Motor neuron (in vitro differentiated cells): ENCODE data around the gene CFD. TPM values are rescaled to one million over a fixed set of nuclear protein-coding genes. Genes with fewer than 3 reads are reported as not detected.
"Not testable (repeated sequence)": the region's sequence is repeated elsewhere in the genome, so short reads cannot be mapped to it uniquely, and the experiment has no call there.

ENCODE experiments used
- ATAC-seq, 8 experiments: fragments of 200-7000 bp; cut with Tn5 transposase; replicated peaks in 6 of 8; 2 replicates each; pipeline ENCODE4 v1.8.0; 2021; ENCODE audit warnings: mild to moderate bottlenecking in 8 of 8, moderate library complexity in 8 of 8
- H3K27ac ChIP-seq, 2 donors: fragments of 250-450 bp; sonication (Bioruptor Pico); 2 replicates each; pipeline ENCODE4 v1.9.0; 2021; ENCODE audit warnings: antibody characterized with exemption in 2 of 2, mild to moderate bottlenecking in 2 of 2, moderate library complexity in 1 of 2
- H3K4me1 ChIP-seq, 2 donors: fragments of 250-450 bp; sonication (Bioruptor Pico); replicated peaks in 1 of 2; 2 replicates each; pipeline ENCODE4 v1.6.1; 2021; ENCODE audit warnings: antibody characterized with exemption in 2 of 2, mild to moderate bottlenecking in 2 of 2, moderate library complexity in 1 of 2
- H3K4me3 ChIP-seq, 5 donors: fragments of 250-450 bp; sonication (Bioruptor Pico); 2 replicates each; pipeline ENCODE4 v1.9.0; 2021; ENCODE audit warnings: antibody characterized with exemption in 5 of 5, mild to moderate bottlenecking in 5 of 5, moderate library complexity in 4 of 5
- WGBS, 10 experiments: fragments of 450-650 bp; shearing (Covaris generic); methylation state at CpG; one replicate each; pipeline ENCODE4 v1.0.0; 2022; 5-methylcytosine and 5-hydroxymethylcytosine counted together
- in situ Hi-C, 9 experiments: fragments of 400-800 bp; cut with MboI; loops; one replicate each; pipeline ENCODE4 v1.15.0; 2021; ENCODE audit warnings: low sequenced_read_pairs in 9 of 9, low pct_unique_long_range_greater_than_20kb in 2 of 9; ENCODE audit not compliant: unreplicated experiment in 9 of 9
- total RNA-seq, 8 experiments: library from RNA; unstranded; fragments of 300-600 nt; gene quantifications; 2 replicates each; pipeline versions ENCODE4 v1.2.3 to v1.2.4, GENCODE V29; 2022

Gene CFD
- total RNA-seq, 8 experiments from 2014 or later, result 0.83 to 72.1 (median 1.6) TPM

GRCh38 chr19:850221-850978 lies 9.1 kb upstream of the CFD start:
- Histone ChIP-seq H3K4me1 (peaks cover 2 to 12% of the 10 kb centered on the region in 2 donors), H3K4me3 (no peak overlapping the region), H3K27ac (peak overlapping the region in 1 of 2 donors; percentile 29)
- peak; percentile 72 to 84 (median 74) for ATAC-seq
- in situ Hi-C loops, result no loop called here
- 29 to 82% (median 40%) methylated on average over 1 to 8 of the region's 28 CpGs; no CpG with 5 or more reads in 3 of the 10 experiments for WGBS, 10 experiments

- H3K4me3 ChIP-seq, result no peak overlapping the region
- no peak overlapping the region for H3K27ac ChIP-seq
- no peak for ATAC-seq
- peaks cover 2 to 8% of the 10 kb centered on the region in 2 donors for H3K4me1 ChIP-seq
- 0 to 100% (median 40%) methylated on average over 1 of the region's 13 CpGs; no CpG with 5 or more reads in 6 of the 10 experiments for WGBS, 10 experiments
- in situ Hi-C loops, result no loop called here
Measured at GRCh38 chr19:850979-851335, 8.5 kb upstream of the CFD start.

GRCh38 chr19:852136-853013 lies 7.1 kb upstream of the CFD start, which contains the start of gene ELANE:
ELANE (plus strand) TSS chr19:852303; CDS start chr19:852329, 26 bp downstream.
- ATAC-seq, result no peak
- Histone ChIP-seq H3K4me3 (no peak within 1 kb of the TSS), H3K27ac (no peak within 1 kb of the TSS), H3K4me1 (peaks cover 2 to 8% of the 10 kb centered on the region in 2 donors)
- 56 to 80% (median 67%) methylated on average over 1 to 8 of the region's 55 CpGs; no CpG with 5 or more reads in 6 of the 10 experiments for WGBS, 10 experiments
- in situ Hi-C loops, result no loop called here

DNA sequence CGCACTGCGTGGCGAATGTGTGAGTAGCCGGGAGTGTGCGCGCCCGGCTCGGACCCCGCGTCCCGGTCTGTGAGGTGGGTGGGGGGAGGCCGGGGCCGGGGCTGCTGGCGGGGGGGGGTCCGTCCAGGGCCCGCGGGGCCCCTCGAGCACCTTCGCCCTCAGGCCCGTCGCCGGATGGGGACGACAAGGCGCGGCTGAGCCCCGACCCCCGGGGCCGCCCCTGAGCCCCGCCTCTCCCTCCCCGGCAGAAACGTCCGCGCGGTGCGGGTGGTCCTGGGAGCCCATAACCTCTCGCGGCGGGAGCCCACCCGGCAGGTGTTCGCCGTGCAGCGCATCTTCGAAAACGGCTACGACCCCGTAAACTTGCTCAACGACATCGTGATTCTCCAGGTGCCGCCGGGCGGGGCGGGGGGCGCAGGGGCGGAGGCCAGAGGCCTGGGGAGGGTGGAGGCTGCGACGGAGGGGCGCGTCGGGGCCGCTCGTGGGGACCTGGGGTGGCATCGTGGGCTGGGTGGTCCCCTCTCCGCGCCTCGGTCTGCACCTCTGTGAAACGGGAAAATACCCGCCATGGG lies 6.4 kb upstream of the CFD start:
- Histone ChIP-seq H3K4me1 (peaks cover 0 to 4% of the 10 kb centered on the region in 2 donors), H3K27ac (no peak overlapping the region), H3K4me3 (no peak overlapping the region)
- in situ Hi-C loops, result no loop called here
- no peak for ATAC-seq
- no CpG with 5 or more reads among the region's 67 CpGs for WGBS, 10 experiments

- WGBS, 10 experiments, result 80 to 92% (median 89%) methylated on average over 1 to 5 of the region's 17 CpGs; no CpG with 5 or more reads in 6 of the 10 experiments
- H3K4me3 ChIP-seq, H3K27ac ChIP-seq, in situ Hi-C loops, ATAC-seq, H3K4me1 ChIP-seq: not testable (repeated sequence)
Measured at GRCh38 chr19:853614-854220, 5.7 kb upstream of the CFD start.

GRCh38 chr19:854549-854948 lies 4.9 kb upstream of the CFD start:
- H3K4me3 ChIP-seq, result no peak overlapping the region
- 0 to 100% (median 57%) methylated on average over 1 to 6 of the region's 6 CpGs; no CpG with 5 or more reads in 1 of the 10 experiments for WGBS, 10 experiments
- peaks cover 0 to 4% of the 10 kb centered on the region in 2 donors for H3K4me1 ChIP-seq
- H3K27ac ChIP-seq, result no peak overlapping the region
- in situ Hi-C loops, result no loop called here
- no peak for ATAC-seq

DNA sequence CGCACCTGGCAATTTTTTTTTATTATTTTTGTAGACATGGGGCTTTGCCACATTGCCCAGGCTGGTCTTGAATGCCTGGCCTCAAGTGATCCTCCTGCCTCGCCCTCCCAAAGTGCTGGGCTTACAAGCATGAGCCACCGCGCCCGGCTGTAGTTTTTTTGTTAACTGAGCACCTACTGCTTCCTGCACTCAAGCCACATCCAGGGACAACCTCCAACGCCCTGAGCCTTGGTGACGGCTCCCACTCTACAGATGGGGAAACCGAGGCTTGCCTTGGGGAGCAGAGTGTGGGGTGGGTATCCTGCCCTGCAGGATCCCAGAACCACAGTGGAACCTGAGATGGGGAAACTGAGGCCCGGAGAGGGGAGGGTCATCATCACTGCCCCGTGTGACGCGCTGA lies 4.3 kb upstream of the CFD start:
- no peak overlapping the region for H3K4me3 ChIP-seq
- no peak for ATAC-seq
- H3K4me1 ChIP-seq, result peaks cover 0 to 4% of the 10 kb centered on the region in 2 donors
- in situ Hi-C loops, result no loop called here
- WGBS, 10 experiments, result 56 to 100% (median 83%) methylated on average over 2 to 5 of the region's 12 CpGs; no CpG with 5 or more reads in 6 of the 10 experiments
- H3K27ac ChIP-seq, result no peak overlapping the region

- ATAC-seq, result no peak
- no peak overlapping the region for H3K4me3 ChIP-seq
- 29 to 100% (median 86%) methylated on average over 2 to 9 of the region's 40 CpGs; no CpG with 5 or more reads in 5 of the 10 experiments for WGBS, 10 experiments
- in situ Hi-C loops, result no loop called here
- no peak overlapping the region for H3K27ac ChIP-seq
- H3K4me1 ChIP-seq, result peaks cover 0 to 2% of the 10 kb centered on the region in 2 donors
Measured at GRCh38 chr19:855566-856120, 3.8 kb upstream of the CFD start.

GRCh38 chr19:858284-858683 lies 1.2 kb upstream of the CFD start:
- ATAC-seq, result no peak
- in situ Hi-C loops, result no loop called here
- WGBS, 10 experiments, result 40 to 100% (median 60%) methylated on average over 1 to 2 of the region's 9 CpGs; no CpG with 5 or more reads in 7 of the 10 experiments

DNA sequence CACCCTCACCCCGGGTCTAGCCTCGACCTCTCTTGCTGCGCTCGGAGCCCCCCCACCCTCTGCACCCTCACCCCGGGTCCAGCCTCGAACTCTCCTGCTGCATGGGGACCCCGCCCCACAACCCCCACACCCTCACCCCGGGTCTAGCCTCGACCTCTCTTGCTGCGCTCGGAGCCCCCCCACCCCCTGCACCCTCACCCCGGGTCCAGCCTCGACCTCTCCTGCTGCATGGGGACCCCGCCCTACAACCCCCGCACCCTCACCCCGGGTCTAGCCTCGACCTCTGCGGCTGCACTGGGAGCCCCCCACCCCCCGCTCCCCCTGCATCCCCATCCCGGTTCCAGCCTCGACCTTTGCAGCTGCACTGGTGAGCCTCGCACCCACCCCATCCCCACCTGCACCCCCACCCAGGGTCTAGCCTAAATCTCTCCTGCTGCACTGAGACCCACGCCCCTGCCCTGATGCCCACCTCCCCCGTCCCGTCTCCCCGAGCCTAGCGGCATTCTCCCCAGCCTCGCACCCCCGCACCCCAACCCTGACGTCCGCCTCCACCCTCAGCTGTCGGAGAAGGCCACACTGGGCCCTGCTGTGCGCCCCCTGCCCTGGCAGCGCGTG lies 1.8 kb downstream of the CFD start:
- 42% methylated on average over 3 of the region's 35 CpGs; no CpG with 5 or more reads in 9 of the 10 experiments for WGBS, 10 experiments
- in situ Hi-C loops, result no loop called here
- Histone ChIP-seq H3K4me1 (peaks cover 0 to 5% of the 10 kb centered on the region in 2 donors), H3K4me3 (peak overlapping the region in 3 of 5 donors; percentile 3 to 17 (median 14)), H3K27ac (peak overlapping the region in 1 of 2 donors; percentile 9)
- peak in 1 of 8 experiments; percentile 0 for ATAC-seq

More at GRCh38 chr19:858284-858683, 1.2 kb upstream of the CFD start:
- H3K27ac ChIP-seq, result no peak overlapping the region
- H3K4me1 ChIP-seq, result peaks cover 0 to 5% of the 10 kb centered on the region in 2 donors
- no peak overlapping the region for H3K4me3 ChIP-seq

DNA sequence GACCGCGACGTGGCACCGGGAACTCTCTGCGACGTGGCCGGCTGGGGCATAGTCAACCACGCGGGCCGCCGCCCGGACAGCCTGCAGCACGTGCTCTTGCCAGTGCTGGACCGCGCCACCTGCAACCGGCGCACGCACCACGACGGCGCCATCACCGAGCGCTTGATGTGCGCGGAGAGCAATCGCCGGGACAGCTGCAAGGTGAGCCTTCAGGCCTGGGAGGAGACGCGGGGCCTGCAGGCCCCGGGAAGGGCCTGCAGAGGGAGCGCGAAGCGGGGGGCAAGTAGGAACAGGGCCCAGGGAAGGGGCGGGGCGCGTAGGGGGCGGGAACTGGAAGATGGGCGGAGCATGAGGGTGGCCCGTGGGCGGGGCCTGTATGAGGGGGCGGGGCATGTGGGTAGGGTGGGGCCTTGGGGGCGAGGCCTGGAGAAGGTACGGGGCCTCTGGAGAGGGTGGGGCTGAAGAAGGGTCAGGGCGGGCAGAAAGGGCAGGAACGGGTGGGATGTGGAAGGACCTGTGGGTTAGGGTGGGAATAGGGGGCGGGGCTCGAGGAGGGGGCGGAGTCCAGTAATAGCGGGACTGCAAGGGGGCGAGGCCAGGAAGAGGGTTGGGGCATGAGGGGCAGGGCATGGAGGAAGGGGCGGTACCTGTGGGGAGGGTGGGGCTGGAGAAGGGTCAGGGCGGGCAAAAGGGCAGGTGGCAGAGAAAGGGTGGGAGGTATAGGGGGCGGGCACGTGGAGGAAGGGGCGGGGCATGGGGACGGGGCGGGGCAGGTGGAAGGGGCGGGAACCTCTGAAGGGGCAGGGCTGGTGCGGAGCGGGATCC lies 2.5 kb downstream of the CFD start:
- WGBS, 10 experiments, result 14% methylated on average over 9 of the region's 60 CpGs; no CpG with 5 or more reads in 9 of the 10 experiments
- ATAC-seq, result peak in 5 of 8 experiments; percentile 23 to 49 (median 42)
- in situ Hi-C loops, result no loop called here
- Histone ChIP-seq H3K27ac (peak overlapping the region in 1 of 2 donors; percentile 9), H3K4me1 (peaks cover 0 to 5% of the 10 kb centered on the region in 2 donors), H3K4me3 (peak overlapping the region in 3 of 5 donors; percentile 14 to 26 (median 17))
